ENCODE results near the gene ARID1B. TPM values are rescaled to one million over a fixed set of nuclear protein-coding genes. Genes with fewer than 3 reads are reported as not detected.

Gene ARID1B
- total RNA-seq, 1 experiment from 2014 or later = 35.6 TPM

DNA sequence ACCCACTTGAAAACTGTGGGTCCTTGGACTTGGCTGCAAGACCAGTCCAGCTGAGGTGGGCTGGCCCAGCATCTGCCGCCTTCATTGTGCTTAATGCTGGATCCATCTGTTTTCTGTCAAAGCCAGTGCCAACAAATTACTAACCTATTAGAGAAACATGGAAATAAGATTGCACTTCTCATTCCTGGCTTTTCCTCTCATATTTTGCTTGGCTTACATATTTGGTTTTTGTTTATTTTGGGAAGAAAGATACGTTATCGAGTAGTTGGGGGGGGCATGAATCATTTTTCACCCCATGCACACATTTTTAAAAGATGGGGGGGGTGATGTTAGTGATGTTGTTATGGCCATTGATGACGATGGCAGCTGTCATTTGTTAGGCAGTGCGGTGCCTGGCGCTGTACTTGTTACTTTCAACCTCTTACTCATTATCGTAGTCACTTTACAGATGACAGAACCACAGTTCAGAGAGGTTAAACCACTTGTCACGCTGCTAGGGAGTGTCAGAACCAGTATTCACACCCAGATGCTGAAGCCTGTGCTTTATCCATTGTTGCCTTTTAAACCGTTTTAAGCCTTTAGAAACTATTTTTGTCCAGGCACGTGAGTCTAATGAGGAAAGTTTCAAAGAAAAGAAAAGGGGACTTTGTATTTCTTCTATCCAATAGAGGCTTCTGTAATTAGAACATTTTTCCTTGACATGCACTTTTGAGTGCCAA, 366.2 kb downstream of the ARID1B start:
- Histone ChIP-seq H3K4me2 (ENCODE audit: low read length) (no peak overlapping the region), H3K4me1 (ENCODE audit: control insufficient read depth in 1 of 2, insufficient read depth in 2 of 2, low read length in 2 of 2) (peaks cover 5 to 6% of the 10 kb centered on the region in 2 experiments), H2AFZ (ENCODE audit: low read depth, low read length, poor library complexity, severe bottlenecking) (no peak overlapping the region), H3K27ac (ENCODE audit: low read depth, low read length) (no peak overlapping the region), H4K20me1 (ENCODE audit: insufficient read depth) (no peaks in the 10 kb centered on the region), H3K9ac (ENCODE audit: low read length) (no peak overlapping the region), H3K79me2 (ENCODE audit: insufficient read depth, low read length) (no peaks in the 10 kb centered on the region), H3K9me3 (ENCODE audit: control insufficient read depth in 1 of 2, insufficient read depth in 1 of 2, low read depth in 1 of 2, low read length in 2 of 2) (no peaks in the 10 kb centered on the region), H3K27me3 (ENCODE audit: insufficient read depth, low read length) (no peaks in the 10 kb centered on the region), H3K36me3 (ENCODE audit: control insufficient read depth in 1 of 2, insufficient read depth in 2 of 2, low read length in 2 of 2) (no peaks in the 10 kb centered on the region), H3K4me3 (replicated peaks in 1 of 2; ENCODE audit: low read depth in 1 of 2, low read length in 2 of 2) (no peak overlapping the region), H3K9me2 (ENCODE audit: insufficient read depth) (no peaks in the 10 kb centered on the region)
- DNase-seq (ENCODE audit: low read depth, low spot score) (no peak), ATAC-seq (no peak)
- BruUV-seq (replicated peaks) = no TSS peak
- intact Hi-C loops (cut with micrococcal nuclease) = loop anchor here (10.0 kb wide), 1 partner anchor 131 kb away; no protein-coding TSS in a partner anchor
- TF ChIP-seq EGR1 (IDR thresholded peaks at IDR 0.05; ENCODE audit: low read depth) (no peak), FOSL1 (IDR thresholded peaks at IDR 0.05; ENCODE audit: low read depth) (no peak), SIN3A (IDR thresholded peaks at IDR 0.05; ENCODE audit: low read depth) (no peak), ATF3 (IDR thresholded peaks at IDR 0.05) (no peak), POLR2A (IDR thresholded peaks at IDR 0.05; ENCODE audit: borderline replicate concordance, extremely low read depth, insufficient read depth, insufficient read length) (no peak), SP1 (IDR thresholded peaks at IDR 0.05; ENCODE audit: low read depth) (no peak), YY1 (IDR thresholded peaks at IDR 0.05; ENCODE audit: extremely low read depth, insufficient replicate concordance, low read depth, low read length) (no peak), EZH2phosphoT487 (IDR thresholded peaks at IDR 0.05; ENCODE audit: borderline replicate concordance) (no peak), ZBTB33 (IDR thresholded peaks at IDR 0.05; ENCODE audit: extremely low read depth, insufficient replicate concordance, low read length) (no peak), POLR2AphosphoS5 (IDR thresholded peaks at IDR 0.05; ENCODE audit: low read depth, low read length) (no peak), SRF (IDR thresholded peaks at IDR 0.05; ENCODE audit: low read depth) (no peak), RAD21 (IDR thresholded peaks at IDR 0.05; ENCODE audit: low read depth) (no peak), CEBPB (IDR thresholded peaks at IDR 0.05; ENCODE audit: low read depth) (no peak), JUND (IDR thresholded peaks at IDR 0.05) (no peak), ELF1 (IDR thresholded peaks at IDR 0.05; ENCODE audit: borderline replicate concordance, low read depth) (no peak)
- TF ChIP-seq, protein P1, sequence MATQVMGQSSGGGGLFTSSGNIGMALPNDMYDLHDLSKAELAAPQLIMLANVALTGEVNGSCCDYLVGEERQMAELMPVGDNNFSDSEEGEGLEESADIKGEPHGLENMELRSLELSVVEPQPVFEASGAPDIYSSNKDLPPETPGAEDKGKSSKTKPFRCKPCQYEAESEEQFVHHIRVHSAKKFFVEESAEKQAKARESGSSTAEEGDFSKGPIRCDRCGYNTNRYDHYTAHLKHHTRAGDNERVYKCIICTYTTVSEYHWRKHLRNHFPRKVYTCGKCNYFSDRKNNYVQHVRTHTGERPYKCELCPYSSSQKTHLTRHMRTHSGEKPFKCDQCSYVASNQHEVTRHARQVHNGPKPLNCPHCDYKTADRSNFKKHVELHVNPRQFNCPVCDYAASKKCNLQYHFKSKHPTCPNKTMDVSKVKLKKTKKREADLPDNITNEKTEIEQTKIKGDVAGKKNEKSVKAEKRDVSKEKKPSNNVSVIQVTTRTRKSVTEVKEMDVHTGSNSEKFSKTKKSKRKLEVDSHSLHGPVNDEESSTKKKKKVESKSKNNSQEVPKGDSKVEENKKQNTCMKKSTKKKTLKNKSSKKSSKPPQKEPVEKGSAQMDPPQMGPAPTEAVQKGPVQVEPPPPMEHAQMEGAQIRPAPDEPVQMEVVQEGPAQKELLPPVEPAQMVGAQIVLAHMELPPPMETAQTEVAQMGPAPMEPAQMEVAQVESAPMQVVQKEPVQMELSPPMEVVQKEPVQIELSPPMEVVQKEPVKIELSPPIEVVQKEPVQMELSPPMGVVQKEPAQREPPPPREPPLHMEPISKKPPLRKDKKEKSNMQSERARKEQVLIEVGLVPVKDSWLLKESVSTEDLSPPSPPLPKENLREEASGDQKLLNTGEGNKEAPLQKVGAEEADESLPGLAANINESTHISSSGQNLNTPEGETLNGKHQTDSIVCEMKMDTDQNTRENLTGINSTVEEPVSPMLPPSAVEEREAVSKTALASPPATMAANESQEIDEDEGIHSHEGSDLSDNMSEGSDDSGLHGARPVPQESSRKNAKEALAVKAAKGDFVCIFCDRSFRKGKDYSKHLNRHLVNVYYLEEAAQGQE (IDR thresholded peaks at IDR 0.05; ENCODE audit: low read depth) = no peak
- TF ChIP-seq, protein P2, sequence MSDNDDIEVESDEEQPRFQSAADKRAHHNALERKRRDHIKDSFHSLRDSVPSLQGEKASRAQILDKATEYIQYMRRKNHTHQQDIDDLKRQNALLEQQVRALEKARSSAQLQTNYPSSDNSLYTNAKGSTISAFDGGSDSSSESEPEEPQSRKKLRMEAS (IDR thresholded peaks at IDR 0.05) = no peak
- RAD21 ChIA-PET (ENCODE audit: low non-redundant PET in 1 of 2, low total read pairs in 2 of 2, uncharacterized antibody in 2 of 2, unreplicated experiment in 2 of 2) = no interaction called here
- CTCF ChIA-PET = no interaction called here
- POLR2A ChIA-PET = no interaction called here
